Caco-2 (cell line): Measurements from ENCODE around the gene SFXN3. TPM values are rescaled to one million over a fixed set of nuclear protein-coding genes. Genes with fewer than 3 reads are reported as not detected.

Experiments used
- BruUV-seq: library from RNA; stranded (reverse); fragments of 400-500 nt; replicated peaks from 2 replicates; lab custom pipeline; 2021; lab: Mats Ljungman, UMichigan
- CTCF ChIA-PET: fragments of 300-600 bp; sonication (Branson Sonifier 250); formaldehyde crosslinking; loops from one replicate; lab custom pipeline; 2022; ENCODE audit warnings: antibody characterized with exemption; lab: Charles Lee
- POLR2A ChIA-PET: fragments of 300-600 bp; sonication (Branson Sonifier 250); formaldehyde crosslinking; loops from one replicate; lab custom pipeline; 2022; ENCODE audit warnings: antibody characterized with exemption; lab: Charles Lee
- DNase-seq, 2 experiments: peaks; one replicate each; pipeline versions ENCODE4 v3.0.0 to v3.0.0-alpha.2; 2020 to 2022
- H3K27me3 ChIP-seq: replicated peaks from 2 replicates; pipeline ENCODE4 v1.6.0; 2011; ENCODE audit warnings: low read length; ENCODE audit not compliant: control insufficient read depth, insufficient read depth
- H3K36me3 ChIP-seq: 2 replicates; pipeline ENCODE4 v1.5.1; 2011; ENCODE audit warnings: low read length; ENCODE audit not compliant: control insufficient read depth, insufficient read depth
- H3K4me1 ChIP-seq: fragments of 250-450 bp; sonication (Bioruptor Pico); 2 replicates; pipeline ENCODE4 v1.5.1; 2020; ENCODE audit warnings: mild to moderate bottlenecking
- H3K4me3 ChIP-seq: 2 replicates; pipeline ENCODE4 v1.5.1; 2011; ENCODE audit warnings: low read depth, mild to moderate bottlenecking, control low read depth, low read length
- H3K9me3 ChIP-seq: fragments of 250-450 bp; sonication (Bioruptor Pico); 2 replicates; pipeline ENCODE4 v1.5.1; 2020; ENCODE audit warnings: mild to moderate bottlenecking, moderate library complexity
- H3K27ac Mint-ChIP-seq: one replicate; pipeline ENCODE4 v1.8.0; 2022; ENCODE audit warnings: mixed read lengths; ENCODE audit not compliant: unreplicated experiment
- H3K27me3 Mint-ChIP-seq: one replicate; pipeline ENCODE4 v1.8.0; 2022; ENCODE audit warnings: mixed read lengths; ENCODE audit not compliant: insufficient read depth, unreplicated experiment
- H3K36me3 Mint-ChIP-seq: one replicate; pipeline ENCODE4 v1.8.0; 2022; ENCODE audit warnings: mild to moderate bottlenecking, mixed read lengths; ENCODE audit not compliant: insufficient read depth, unreplicated experiment
- H3K4me1 Mint-ChIP-seq: one replicate; pipeline ENCODE4 v1.8.0; 2022; ENCODE audit warnings: low read depth, mixed read lengths; ENCODE audit not compliant: unreplicated experiment
- H3K4me3 Mint-ChIP-seq: one replicate; pipeline ENCODE4 v1.8.0; 2022; ENCODE audit warnings: mild to moderate bottlenecking, moderate library complexity, mixed read lengths; ENCODE audit not compliant: unreplicated experiment
- H3K9me3 Mint-ChIP-seq: one replicate; pipeline ENCODE4 v1.8.0; 2022; ENCODE audit warnings: mixed read lengths; ENCODE audit not compliant: unreplicated experiment
- intact Hi-C: fragments of 100-400 bp; cut with micrococcal nuclease; formaldehyde crosslinking; loops from one replicate; pipeline ENCODE4 v1.10.0; 2022; ENCODE audit not compliant: unreplicated experiment
- total RNA-seq: library from RNA; stranded (reverse); gene quantifications from 2 replicates; pipeline ENCODE4 v1.2.3, GENCODE V29; 2022
- TF ChIP-seq, protein P1 (sequence below), 2 experiments: fragments of 200-600 bp in 1 of 2; IDR thresholded peaks; 1 replicate in 1 of 2; 2 replicates in 1 of 2; pipeline versions ENCODE4 v1.5.1 to v1.8.0; 2011 to 2022; ENCODE audit warnings: antibody characterized with exemption in 1 of 2, control low read depth in 1 of 2, inconsistent platforms in 1 of 2, low read depth in 1 of 2, low read length in 1 of 2, mild to moderate bottlenecking in 1 of 2, moderate library complexity in 1 of 2; ENCODE audit not compliant: insufficient read depth in 1 of 2, severe bottlenecking in 1 of 2, unreplicated experiment in 1 of 2

The SFXN3 gene
- total RNA-seq, 1 experiment from 2014 or later, result 23.4 TPM

DNA sequence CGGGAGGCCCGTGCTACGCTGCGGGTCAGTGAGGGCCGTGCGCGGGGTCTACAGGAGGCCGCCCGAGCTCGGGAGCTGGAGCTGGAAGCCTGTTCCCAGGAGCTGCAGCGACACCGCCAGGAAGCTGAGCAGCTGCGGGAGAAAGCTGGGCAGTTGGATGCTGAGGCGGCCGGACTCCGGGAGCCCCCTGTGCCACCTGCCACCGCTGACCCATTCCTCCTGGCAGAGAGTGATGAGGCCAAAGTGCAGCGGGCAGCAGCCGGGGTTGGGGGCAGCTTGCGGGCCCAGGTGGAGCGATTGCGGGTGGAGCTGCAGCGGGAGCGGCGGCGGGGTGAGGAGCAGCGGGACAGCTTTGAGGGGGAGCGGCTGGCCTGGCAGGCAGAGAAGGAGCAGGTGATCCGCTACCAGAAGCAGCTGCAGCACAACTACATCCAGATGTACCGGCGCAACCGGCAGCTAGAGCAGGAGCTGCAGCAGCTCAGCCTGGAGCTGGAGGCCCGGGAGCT lies 24.4 kb upstream of the SFXN3 start:
- no peak for DNase-seq
- H3K4me1 ChIP-seq, result no peaks in the 10 kb centered on the region
- Mint-ChIP-seq H3K36me3 (peaks cover 11% of the 10 kb centered on the region), H3K27me3 (no peaks in the 10 kb centered on the region), H3K4me1 (no peaks in the 10 kb centered on the region), H3K27ac (no peak overlapping the region), H3K9me3 (no peaks in the 10 kb centered on the region), H3K4me3 (no peak overlapping the region)
- no peaks in the 10 kb centered on the region for H3K27me3 ChIP-seq
- no peaks in the 10 kb centered on the region for H3K9me3 ChIP-seq
- TF ChIP-seq, protein P1, sequence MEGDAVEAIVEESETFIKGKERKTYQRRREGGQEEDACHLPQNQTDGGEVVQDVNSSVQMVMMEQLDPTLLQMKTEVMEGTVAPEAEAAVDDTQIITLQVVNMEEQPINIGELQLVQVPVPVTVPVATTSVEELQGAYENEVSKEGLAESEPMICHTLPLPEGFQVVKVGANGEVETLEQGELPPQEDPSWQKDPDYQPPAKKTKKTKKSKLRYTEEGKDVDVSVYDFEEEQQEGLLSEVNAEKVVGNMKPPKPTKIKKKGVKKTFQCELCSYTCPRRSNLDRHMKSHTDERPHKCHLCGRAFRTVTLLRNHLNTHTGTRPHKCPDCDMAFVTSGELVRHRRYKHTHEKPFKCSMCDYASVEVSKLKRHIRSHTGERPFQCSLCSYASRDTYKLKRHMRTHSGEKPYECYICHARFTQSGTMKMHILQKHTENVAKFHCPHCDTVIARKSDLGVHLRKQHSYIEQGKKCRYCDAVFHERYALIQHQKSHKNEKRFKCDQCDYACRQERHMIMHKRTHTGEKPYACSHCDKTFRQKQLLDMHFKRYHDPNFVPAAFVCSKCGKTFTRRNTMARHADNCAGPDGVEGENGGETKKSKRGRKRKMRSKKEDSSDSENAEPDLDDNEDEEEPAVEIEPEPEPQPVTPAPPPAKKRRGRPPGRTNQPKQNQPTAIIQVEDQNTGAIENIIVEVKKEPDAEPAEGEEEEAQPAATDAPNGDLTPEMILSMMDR (IDR thresholded peaks at IDR 0.05; ENCODE audit: insufficient read depth in 1 of 2, low read depth in 1 of 2, low read length in 1 of 2, severe bottlenecking in 1 of 2, unreplicated experiment in 1 of 2), result no peak
- intact Hi-C loops, result no loop called here
- no peak overlapping the region for H3K4me3 ChIP-seq
- H3K36me3 ChIP-seq, result peaks cover 2% of the 10 kb centered on the region
- CTCF ChIA-PET, result interaction anchor here (0.8 kb wide), 1 partner anchor 9 kb away, joined by 3 read pairs; no protein-coding TSS in a partner anchor
- BruUV-seq, result TSS peak; percentile 15
- POLR2A ChIA-PET, result interaction anchor here (0.6 kb wide), 1 partner anchor 24 kb away, joined by 5 read pairs; no protein-coding TSS in a partner anchor

DNA sequence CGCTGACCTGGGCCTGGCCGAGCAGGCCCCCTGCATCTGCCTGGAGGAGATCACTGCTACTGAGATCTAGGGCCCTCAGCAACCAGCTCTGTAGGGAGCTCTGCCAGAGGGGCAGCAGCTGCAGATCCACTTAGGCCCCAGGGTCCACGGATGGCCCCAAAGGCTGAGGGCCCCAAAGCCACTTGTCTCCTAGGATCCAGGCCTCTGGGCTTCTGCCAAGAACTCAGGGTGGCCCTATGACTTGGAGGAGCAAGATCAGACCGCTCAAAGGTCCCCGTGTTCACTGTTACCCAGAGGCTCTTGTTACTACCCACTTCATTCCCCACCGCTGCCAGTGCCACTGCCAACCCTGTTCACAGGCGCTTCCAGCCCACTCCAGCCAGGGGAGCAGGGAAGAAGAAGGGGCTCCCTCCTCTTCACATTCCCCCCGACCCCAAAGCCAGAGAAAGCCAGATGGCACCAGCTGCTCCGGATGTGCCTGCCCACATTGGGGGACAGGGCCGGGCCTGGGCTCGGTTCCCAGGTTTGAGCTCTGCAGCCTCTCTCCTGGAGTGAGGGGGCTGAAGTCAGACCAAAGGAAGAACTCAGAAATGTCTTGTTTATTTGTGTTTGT lies 23.8 kb upstream of the SFXN3 start:
- no peaks in the 10 kb centered on the region for H3K9me3 Mint-ChIP-seq
- ChIA-PET POLR2A (interaction anchor here (0.6 kb wide), 1 partner anchor 23 kb away, joined by 5 read pairs; no protein-coding TSS in a partner anchor), CTCF (interaction anchor here (0.7 to 0.8 kb wide), 3 partner anchors 10 to 155 kb away, joined by 3 to 5 read pairs (median 5); no protein-coding TSS in a partner anchor)
- H3K4me3 ChIP-seq, result no peak overlapping the region
- TF ChIP-seq, protein P1 (IDR thresholded peaks at IDR 0.05; ENCODE audit: insufficient read depth in 1 of 2, low read depth in 1 of 2, low read length in 1 of 2, severe bottlenecking in 1 of 2, unreplicated experiment in 1 of 2), result no peak
- no peak for DNase-seq
- H3K36me3 Mint-ChIP-seq, result peaks cover 11% of the 10 kb centered on the region
- no peak overlapping the region for H3K27ac Mint-ChIP-seq
- BruUV-seq, result no TSS peak
- H3K36me3 ChIP-seq, result peaks cover 2% of the 10 kb centered on the region
- H3K4me1 ChIP-seq, result no peaks in the 10 kb centered on the region
- intact Hi-C loops, result no loop called here
- H3K4me1 Mint-ChIP-seq, result no peaks in the 10 kb centered on the region
- no peaks in the 10 kb centered on the region for H3K27me3 ChIP-seq
- H3K4me3 Mint-ChIP-seq, result no peak overlapping the region
- no peaks in the 10 kb centered on the region for H3K27me3 Mint-ChIP-seq
- no peaks in the 10 kb centered on the region for H3K9me3 ChIP-seq

DNA sequence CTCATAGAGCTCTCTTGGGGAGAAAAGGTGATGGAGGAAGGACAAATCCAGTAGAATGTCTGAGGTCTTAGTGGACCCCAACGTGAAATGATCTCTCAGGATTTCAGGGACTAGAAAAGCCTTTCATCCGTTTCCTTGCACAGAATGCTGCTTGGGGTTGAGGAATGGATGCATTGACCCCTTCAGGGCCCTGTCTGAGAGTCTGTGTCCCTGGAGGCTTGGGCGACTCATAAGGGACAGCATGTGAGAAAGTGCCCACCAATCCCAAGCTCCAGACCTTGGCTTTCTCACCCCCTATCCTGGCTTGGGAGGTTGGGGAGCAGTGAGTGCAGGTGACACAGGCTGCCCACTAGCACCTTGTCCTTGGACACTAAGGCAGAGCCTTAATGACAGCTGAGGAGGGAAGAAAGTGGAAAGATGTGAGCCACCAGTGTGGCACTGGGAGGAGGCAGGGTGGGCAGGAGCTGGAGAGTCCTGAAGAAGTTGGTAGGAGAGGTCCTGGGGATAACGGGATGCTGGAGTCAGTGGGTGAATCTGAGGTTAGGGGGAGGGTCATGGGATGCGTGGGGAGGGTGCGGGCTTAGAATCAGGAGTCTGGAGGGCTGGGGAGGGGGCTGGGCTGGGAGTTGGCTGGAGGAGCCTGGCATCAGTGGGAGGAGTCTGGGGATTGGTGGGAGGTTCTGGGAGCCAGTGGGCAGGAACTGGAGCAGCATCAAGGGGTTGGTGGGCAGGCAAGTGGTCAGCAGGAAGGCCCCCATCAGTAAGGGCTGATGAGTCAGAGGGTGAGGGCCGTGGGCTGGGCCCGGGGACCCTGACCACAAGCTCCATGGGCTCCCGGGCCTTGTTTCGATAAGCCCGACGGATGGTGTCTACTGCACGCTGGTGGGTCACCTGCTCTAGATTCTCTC lies 22.9 kb upstream of the SFXN3 start:
- H3K27me3 ChIP-seq, result no peaks in the 10 kb centered on the region
- no TSS peak for BruUV-seq
- H3K27me3 Mint-ChIP-seq, result no peaks in the 10 kb centered on the region
- no peaks in the 10 kb centered on the region for H3K4me1 ChIP-seq
- ChIA-PET CTCF (interaction anchor here (0.7 kb wide), 1 partner anchor 11 kb away, joined by 5 read pairs; no protein-coding TSS in a partner anchor), POLR2A (interaction anchor here (0.6 kb wide), 1 partner anchor 98 kb away, joined by 6 read pairs; no protein-coding TSS in a partner anchor)
- H3K9me3 ChIP-seq, result no peaks in the 10 kb centered on the region
- H3K36me3 ChIP-seq, result peaks cover 2% of the 10 kb centered on the region
- H3K36me3 Mint-ChIP-seq, result peaks cover 6% of the 10 kb centered on the region
- intact Hi-C loops, result no loop called here
- no peaks in the 10 kb centered on the region for H3K9me3 Mint-ChIP-seq
- TF ChIP-seq, protein P1 (IDR thresholded peaks at IDR 0.05; ENCODE audit: insufficient read depth in 1 of 2, low read depth in 1 of 2, low read length in 1 of 2, severe bottlenecking in 1 of 2, unreplicated experiment in 1 of 2), result no peak
- no peak overlapping the region for H3K27ac Mint-ChIP-seq
- H3K4me1 Mint-ChIP-seq, result peaks cover 5% of the 10 kb centered on the region
- H3K4me3 Mint-ChIP-seq, result no peak overlapping the region
- no peak overlapping the region for H3K4me3 ChIP-seq
- no peak for DNase-seq
